IMR-90 (cell line): Measurements from ENCODE around the gene WRAP73. TPM values are rescaled to one million over a fixed set of nuclear protein-coding genes. Genes with fewer than 3 reads are reported as not detected.

Source experiments
- ATAC-seq: fragments of 200-7000 bp; cut with Tn5 transposase; 2 replicates; pipeline ENCODE4 v1.9.1; 2020; ENCODE audit warnings: low read depth, mild to moderate bottlenecking, moderate library complexity
- BruUV-seq: library from RNA; stranded (reverse); fragments of 400-500 nt; replicated peaks from 2 replicates; lab custom pipeline; 2021; lab: Mats Ljungman, UMichigan
- CTCF ChIA-PET: fragments of 300-600 bp; formaldehyde crosslinking; extraction: SDS; loops from one replicate; lab custom pipeline; 2021; ENCODE audit warnings: antibody characterized with exemption; lab: Yijun Ruan, JAX
- POLR2A ChIA-PET: fragments of 300-600 bp; sonication (Branson Sonifier 250); formaldehyde crosslinking; loops from one replicate; lab custom pipeline; 2022; ENCODE audit warnings: antibody characterized with exemption; ENCODE audit not compliant: unreplicated experiment; lab: Charles Lee
- DNase-seq: peaks from one replicate; pipeline ENCODE4 v3.0.0; 2013
- H2AFZ ChIP-seq: replicated peaks from 2 replicates; pipeline ENCODE3; 2013; ENCODE audit warnings: low read length, mild to moderate bottlenecking; ENCODE audit not compliant: poor library complexity
- H2AK5ac ChIP-seq: 2 replicates; pipeline ENCODE4 v1.6.1; 2013; ENCODE audit warnings: low read depth, low read length, inconsistent platforms
- H2AK9ac ChIP-seq: replicated peaks from 2 replicates; pipeline ENCODE3; 2013; ENCODE audit warnings: mild to moderate bottlenecking, low read depth, low read length, moderate library complexity; ENCODE audit not compliant: poor library complexity
- H2BK120ac ChIP-seq: 2 replicates; pipeline ENCODE4 v1.6.1; 2013; ENCODE audit warnings: low read depth, low read length, inconsistent platforms
- H2BK15ac ChIP-seq: 3 replicates; pipeline ENCODE4 v1.6.1; 2013; ENCODE audit warnings: low read depth, low read length, inconsistent platforms
- H2BK20ac ChIP-seq: 2 replicates; pipeline ENCODE4 v1.6.1; 2013; ENCODE audit warnings: low read depth, mild to moderate bottlenecking, inconsistent platforms, low read length, moderate library complexity
- H2BK5ac ChIP-seq: 2 replicates; pipeline ENCODE4 v1.6.1; 2013; ENCODE audit warnings: mild to moderate bottlenecking, low read depth, low read length, inconsistent platforms; ENCODE audit not compliant: poor library complexity, severe bottlenecking
- H3K14ac ChIP-seq: replicated peaks from 2 replicates; pipeline ENCODE4 v1.6.1; 2013; ENCODE audit warnings: low read depth, low read length, inconsistent platforms
- H3K18ac ChIP-seq: 2 replicates; pipeline ENCODE4 v1.6.1; 2013; ENCODE audit warnings: low read depth, low read length, control low read depth
- H3K23ac ChIP-seq: 2 replicates; pipeline ENCODE4 v1.6.1; 2013; ENCODE audit warnings: low read depth, low read length, inconsistent platforms
- H3K27ac ChIP-seq: 2 replicates; pipeline ENCODE4 v1.5.1; 2013; ENCODE audit warnings: mild to moderate bottlenecking, control low read depth, low read length; ENCODE audit not compliant: insufficient read depth
- H3K27me3 ChIP-seq: 2 replicates; pipeline ENCODE4 v1.6.1; 2013; ENCODE audit warnings: low read length; ENCODE audit not compliant: control insufficient read depth, insufficient read depth
- H3K36me3 ChIP-seq: 2 replicates; pipeline ENCODE4 v1.6.1; 2013; ENCODE audit warnings: low read length, mixed read lengths; ENCODE audit not compliant: control insufficient read depth, insufficient read depth
- H3K4ac ChIP-seq: 2 replicates; pipeline ENCODE4 v1.6.1; 2013; ENCODE audit warnings: low read depth, low read length, inconsistent platforms
- H3K4me1 ChIP-seq: 2 replicates; pipeline ENCODE4 v1.6.1; 2013; ENCODE audit warnings: low read length, mixed read lengths; ENCODE audit not compliant: control insufficient read depth, insufficient read depth
- H3K4me2 ChIP-seq: 2 replicates; pipeline ENCODE4 v1.6.1; 2013; ENCODE audit warnings: low read depth, mild to moderate bottlenecking, control low read depth, low read length, moderate library complexity
- H3K4me3 ChIP-seq: 2 replicates; pipeline ENCODE4 v1.5.1; 2013; ENCODE audit warnings: low read depth, mild to moderate bottlenecking, control low read depth, low read length, moderate library complexity; ENCODE audit not compliant: insufficient read depth
- H3K56ac ChIP-seq: 2 replicates; pipeline ENCODE4 v1.6.1; 2013; ENCODE audit warnings: low read length, inconsistent platforms; ENCODE audit not compliant: insufficient read depth; ENCODE audit errors: extremely low read depth
- H3K79me1 ChIP-seq, 2 experiments: 2 replicates each; pipeline ENCODE4 v1.6.1; 2013; ENCODE audit warnings: low read length in 2 of 2, inconsistent platforms in 1 of 2, low read depth in 1 of 2
- H3K9ac ChIP-seq: 2 replicates; pipeline ENCODE4 v1.6.1; 2013; ENCODE audit warnings: low read depth, low read length, control low read depth
- H3K9me1 ChIP-seq: 2 replicates; pipeline ENCODE4 v1.6.1; 2013; ENCODE audit warnings: low read length, inconsistent platforms; ENCODE audit not compliant: insufficient read depth
- H3K9me3 ChIP-seq: 2 replicates; pipeline ENCODE4 v1.6.1; 2013; ENCODE audit warnings: low read length; ENCODE audit not compliant: control insufficient read depth, insufficient read depth
- H4K20me1 ChIP-seq: 2 replicates; pipeline ENCODE4 v1.6.1; 2013; ENCODE audit warnings: low read length, inconsistent platforms; ENCODE audit not compliant: insufficient read depth
- H4K5ac ChIP-seq: 2 replicates; pipeline ENCODE4 v1.6.1; 2013; ENCODE audit warnings: mild to moderate bottlenecking, low read depth, low read length, control low read depth
- H4K8ac ChIP-seq, 2 experiments: 2 replicates each; pipeline ENCODE4 v1.6.1; 2013; ENCODE audit warnings: low read depth in 2 of 2, low read length in 2 of 2, control low read depth in 1 of 2, inconsistent platforms in 1 of 2
- H4K91ac ChIP-seq: 2 replicates; pipeline ENCODE4 v1.6.1; 2013; ENCODE audit warnings: low read depth, low read length, inconsistent platforms; ENCODE audit not compliant: insufficient read depth
- CEBPB ChIP-seq: IDR thresholded peaks from 2 replicates; pipeline ENCODE4 v1.6.1; 2012; ENCODE audit warnings: low read depth, low read length, improper control_type of control experiment
- CHD1 ChIP-seq: IDR thresholded peaks from 2 replicates; pipeline ENCODE4 v1.6.1; 2012; ENCODE audit warnings: low read depth, low read length, improper control_type of control experiment
- FOS ChIP-seq: fragments of 150-350 bp; IDR thresholded peaks from 2 replicates; pipeline ENCODE4 v1.6.1; 2016; ENCODE audit warnings: low read depth, low read length
- MAZ ChIP-seq: IDR thresholded peaks from 2 replicates; pipeline ENCODE4 v1.6.1; 2012; ENCODE audit warnings: low read depth, mild to moderate bottlenecking, low read length, improper control_type of control experiment, moderate library complexity, borderline replicate concordance
- POLR2A ChIP-seq: IDR thresholded peaks from 2 replicates; pipeline ENCODE4 v1.6.1; 2012; ENCODE audit warnings: mild to moderate bottlenecking, low read depth, low read length
- RAD21 ChIP-seq: IDR thresholded peaks from 2 replicates; pipeline ENCODE4 v1.6.1; 2012; ENCODE audit warnings: low read length, improper control_type of control experiment
- RCOR1 ChIP-seq: IDR thresholded peaks from 2 replicates; pipeline ENCODE4 v1.6.1; 2012; ENCODE audit warnings: mild to moderate bottlenecking, low read length, improper control_type of control experiment; ENCODE audit not compliant: insufficient replicate concordance
- RFX5 ChIP-seq: IDR thresholded peaks from 2 replicates; pipeline ENCODE4 v1.8.0; 2012; ENCODE audit warnings: low read depth, mild to moderate bottlenecking, low read length, moderate library complexity
- SMC3 ChIP-seq: fragments of 150-350 bp; IDR thresholded peaks from 2 replicates; pipeline ENCODE4 v1.6.1; 2016; ENCODE audit warnings: low read depth, mild to moderate bottlenecking, antibody characterized with exemption, low read length, moderate library complexity
- WGBS, 2 experiments: methylation state at CpG; one replicate each; pipeline versions ENCODE4 v1.1.5 to v1.1.7; 2013; ENCODE audit warnings: missing lambda C conversion rate in 2 of 2; ENCODE audit not compliant: insufficient read length in 1 of 2; ENCODE audit errors: extremely low coverage in 2 of 2; 5-methylcytosine and 5-hydroxymethylcytosine counted together
- dilution Hi-C: fragments of 300-500 bp; cut with HindIII; formaldehyde crosslinking; loops from one replicate; pipeline ENCODE4 v1.14.3; 2018; ENCODE audit warnings: low sequenced_read_pairs; ENCODE audit not compliant: unreplicated experiment
- in situ Hi-C: fragments of 300-500 bp; cut with MboI; formaldehyde crosslinking; loops from 3 replicates; pipeline ENCODE4 v1.14.3; 2019; ENCODE audit warnings: low sequenced_read_pairs, inconsistent platforms, mixed read lengths
- intact Hi-C: fragments of 100-400 bp; cut with micrococcal nuclease; formaldehyde crosslinking; loops from 2 replicates; pipeline ENCODE4 v1.10.0; 2022
- polyA plus RNA-seq, 3 experiments: library from polyadenylated mRNA; depleted of rRNA; stranded (reverse); fragments of >200 nt; gene quantifications; 2 replicates each; pipeline ENCODE4 v1.2.3, GENCODE V29; 2012; ENCODE audit warnings: low replicate concordance in 1 of 3
- total RNA-seq: library from RNA; depleted of rRNA; stranded (reverse); fragments of >200 nt; gene quantifications from 2 replicates; pipeline ENCODE4 v1.2.3, GENCODE V29; 2012
- TF ChIP-seq, protein P1 (sequence below): conservative IDR thresholded peaks from 2 replicates; pipeline ENCODE4 v1.5.1; 2012; ENCODE audit warnings: mild to moderate bottlenecking, low read depth, low read length, improper control_type of control experiment
- TF ChIP-seq, protein P2 (sequence below): fragments of 150-350 bp; IDR thresholded peaks from 2 replicates; pipeline ENCODE4 v1.6.1; 2017; ENCODE audit warnings: mild to moderate bottlenecking, antibody characterized with exemption, low read length, low read depth
- TF ChIP-seq, protein P3 (sequence below): fragments of 150-350 bp; IDR thresholded peaks from 2 replicates; pipeline ENCODE4 v1.6.1; 2016; ENCODE audit warnings: low read depth, mild to moderate bottlenecking, low read length, moderate library complexity, borderline replicate concordance

Gene WRAP73
- total and polyA plus RNA-seq, 2 of the 4 experiments (the other 2 are of a cell fraction), result 10.8 to 23.6 TPM

DNA sequence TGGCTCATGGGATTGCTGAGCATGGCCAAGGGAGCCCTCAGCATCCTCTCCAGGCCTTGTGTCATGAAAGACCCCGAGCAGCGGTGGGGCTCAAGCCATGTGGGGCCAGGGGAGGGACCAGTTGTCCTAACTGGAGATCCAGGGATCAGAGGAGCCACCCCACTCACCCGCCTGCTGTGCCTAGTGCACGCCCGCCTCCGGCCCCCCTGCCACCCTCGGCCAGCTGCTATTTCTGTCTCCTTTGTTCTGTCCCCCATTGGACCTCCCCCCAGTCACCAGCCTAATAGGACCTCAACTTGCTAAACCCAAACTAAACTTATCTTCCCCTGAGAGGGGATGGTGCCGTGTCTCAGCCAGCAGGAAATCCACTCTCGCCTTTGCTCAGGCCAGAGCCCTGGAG lies 46.8 kb upstream of the WRAP73 start:
- Histone ChIP-seq H4K8ac (no peak overlapping the region), H3K4me2 (no peak overlapping the region), H3K23ac (no peak overlapping the region), H2BK5ac (no peak overlapping the region), H3K9me1 (no peaks in the 10 kb centered on the region), H2BK120ac (no peak overlapping the region), H3K27me3 (peaks cover 38% of the 10 kb centered on the region), H4K5ac (no peak overlapping the region), H3K4ac (no peak overlapping the region), H3K14ac (no peak overlapping the region), H3K9me3 (no peaks in the 10 kb centered on the region), H3K27ac (no peak overlapping the region), H3K18ac (no peak overlapping the region), H2BK20ac (no peak overlapping the region), H3K36me3 (no peaks in the 10 kb centered on the region), H2AFZ (no peak overlapping the region), H2AK9ac (no peak overlapping the region), H3K56ac (no peak overlapping the region), H3K4me3 (no peak overlapping the region), H3K4me1 (no peaks in the 10 kb centered on the region), H3K9ac (no peak overlapping the region), H4K91ac (no peak overlapping the region), H2AK5ac (no peak overlapping the region), H3K79me1 (no peaks in the 10 kb centered on the region), H2BK15ac (no peak overlapping the region), H4K20me1 (no peaks in the 10 kb centered on the region)
- DNase-seq (no peak), ATAC-seq (no peak)
- in situ Hi-C loops (no loop called here), intact Hi-C loops (no loop called here), dilution Hi-C loops (no loop called here)
- TF ChIP-seq RFX5 (no peak), SMC3 (no peak), RAD21 (no peak), CHD1 (no peak), POLR2A (no peak), CEBPB (no peak), MAZ (no peak), FOS (no peak), RCOR1 (no peak)
- TF ChIP-seq, protein P1, sequence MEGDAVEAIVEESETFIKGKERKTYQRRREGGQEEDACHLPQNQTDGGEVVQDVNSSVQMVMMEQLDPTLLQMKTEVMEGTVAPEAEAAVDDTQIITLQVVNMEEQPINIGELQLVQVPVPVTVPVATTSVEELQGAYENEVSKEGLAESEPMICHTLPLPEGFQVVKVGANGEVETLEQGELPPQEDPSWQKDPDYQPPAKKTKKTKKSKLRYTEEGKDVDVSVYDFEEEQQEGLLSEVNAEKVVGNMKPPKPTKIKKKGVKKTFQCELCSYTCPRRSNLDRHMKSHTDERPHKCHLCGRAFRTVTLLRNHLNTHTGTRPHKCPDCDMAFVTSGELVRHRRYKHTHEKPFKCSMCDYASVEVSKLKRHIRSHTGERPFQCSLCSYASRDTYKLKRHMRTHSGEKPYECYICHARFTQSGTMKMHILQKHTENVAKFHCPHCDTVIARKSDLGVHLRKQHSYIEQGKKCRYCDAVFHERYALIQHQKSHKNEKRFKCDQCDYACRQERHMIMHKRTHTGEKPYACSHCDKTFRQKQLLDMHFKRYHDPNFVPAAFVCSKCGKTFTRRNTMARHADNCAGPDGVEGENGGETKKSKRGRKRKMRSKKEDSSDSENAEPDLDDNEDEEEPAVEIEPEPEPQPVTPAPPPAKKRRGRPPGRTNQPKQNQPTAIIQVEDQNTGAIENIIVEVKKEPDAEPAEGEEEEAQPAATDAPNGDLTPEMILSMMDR, result no peak
- TF ChIP-seq, protein P2, sequence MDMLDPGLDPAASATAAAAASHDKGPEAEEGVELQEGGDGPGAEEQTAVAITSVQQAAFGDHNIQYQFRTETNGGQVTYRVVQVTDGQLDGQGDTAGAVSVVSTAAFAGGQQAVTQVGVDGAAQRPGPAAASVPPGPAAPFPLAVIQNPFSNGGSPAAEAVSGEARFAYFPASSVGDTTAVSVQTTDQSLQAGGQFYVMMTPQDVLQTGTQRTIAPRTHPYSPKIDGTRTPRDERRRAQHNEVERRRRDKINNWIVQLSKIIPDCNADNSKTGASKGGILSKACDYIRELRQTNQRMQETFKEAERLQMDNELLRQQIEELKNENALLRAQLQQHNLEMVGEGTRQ, result no peak
- TF ChIP-seq, protein P3, sequence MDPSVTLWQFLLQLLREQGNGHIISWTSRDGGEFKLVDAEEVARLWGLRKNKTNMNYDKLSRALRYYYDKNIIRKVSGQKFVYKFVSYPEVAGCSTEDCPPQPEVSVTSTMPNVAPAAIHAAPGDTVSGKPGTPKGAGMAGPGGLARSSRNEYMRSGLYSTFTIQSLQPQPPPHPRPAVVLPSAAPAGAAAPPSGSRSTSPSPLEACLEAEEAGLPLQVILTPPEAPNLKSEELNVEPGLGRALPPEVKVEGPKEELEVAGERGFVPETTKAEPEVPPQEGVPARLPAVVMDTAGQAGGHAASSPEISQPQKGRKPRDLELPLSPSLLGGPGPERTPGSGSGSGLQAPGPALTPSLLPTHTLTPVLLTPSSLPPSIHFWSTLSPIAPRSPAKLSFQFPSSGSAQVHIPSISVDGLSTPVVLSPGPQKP, result no peak
- 70% methylated on average over 6 of the region's 9 CpGs; no CpG with 5 or more reads in 1 of the 2 experiments for WGBS, 2 experiments
- POLR2A ChIA-PET, result no interaction called here
- no TSS peak for BruUV-seq
- CTCF ChIA-PET, result no interaction called here
